Measurements from ENCODE around the gene PREX1. TPM values are rescaled to one million over a fixed set of nuclear protein-coding genes. Genes with fewer than 3 reads are reported as not detected.

Gene PREX1
- polyA plus RNA-seq, 1 of the 3 experiments (the other 2 are of a cell fraction): 5.3 TPM

DNA sequence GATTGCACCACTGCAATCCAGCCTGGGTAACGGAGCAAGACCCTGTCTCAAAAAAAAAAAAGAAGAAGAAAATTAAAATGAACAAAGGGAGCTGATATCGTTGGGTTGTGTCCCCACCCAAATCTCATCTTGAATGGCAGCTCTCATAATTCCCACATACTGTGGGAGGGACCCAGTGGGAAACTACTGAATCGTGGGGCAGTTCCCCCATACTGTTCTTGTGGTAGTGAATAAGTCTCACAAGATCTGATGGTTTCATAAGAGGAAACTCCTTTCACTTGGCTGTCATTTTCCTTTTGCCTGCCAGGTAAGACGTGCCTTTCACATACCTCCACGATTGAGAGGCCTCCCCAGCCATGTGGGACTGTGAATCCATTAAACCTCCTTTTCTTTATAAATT, 149.4 kb downstream of the PREX1 start:
- no peaks in the 10 kb centered on the region for H3K9me3 ChIP-seq
- no peak overlapping the region for H2AFZ ChIP-seq (ENCODE audit: low read depth)
- H3K4me1 ChIP-seq (ENCODE audit: control insufficient read depth in 1 of 2, insufficient read depth in 2 of 2, low read depth in 1 of 2, low read length in 1 of 2): peaks cover 15 to 23% of the 10 kb centered on the region in 2 experiments
- H3K27me3 ChIP-seq (ENCODE audit: insufficient read depth): no peaks in the 10 kb centered on the region
- H3K9ac ChIP-seq: no peak overlapping the region
- H3K4me3 ChIP-seq (ENCODE audit: low read depth in 2 of 2, low read length in 1 of 2): no peak overlapping the region
- H3K4me2 ChIP-seq: no peak overlapping the region
- CTCF ChIA-PET: interaction anchor here (0.6 to 1.5 kb wide), 2 partner anchors 21 to 194 kb away, joined by 5 to 6 read pairs; no protein-coding TSS in a partner anchor
- 96% methylated on average over 5 of the region's 5 CpGs for WGBS (ENCODE audit: low lambda C conversion rate)
- POLR2A ChIA-PET: no interaction called here
- H3K9me2 ChIP-seq: no peaks in the 10 kb centered on the region
- TF ChIP-seq NRF1 (IDR thresholded peaks at IDR 0.05; ENCODE audit: low read depth, low read length): no peak
- no peak for TF ChIP-seq YY1 (IDR thresholded peaks at IDR 0.05; ENCODE audit: low read depth)
- no peak for TF ChIP-seq RXRA (IDR thresholded peaks at IDR 0.05; ENCODE audit: borderline replicate concordance, low read depth)
- TF ChIP-seq SIN3A (IDR thresholded peaks at IDR 0.05; ENCODE audit: borderline replicate concordance, low read depth, low read length): no peak
- no peak for TF ChIP-seq NFIC (IDR thresholded peaks at IDR 0.05; ENCODE audit: borderline replicate concordance)
- TF ChIP-seq SMC3 (IDR thresholded peaks at IDR 0.05; ENCODE audit: low read depth, low read length): no peak
- TF ChIP-seq, protein P1, sequence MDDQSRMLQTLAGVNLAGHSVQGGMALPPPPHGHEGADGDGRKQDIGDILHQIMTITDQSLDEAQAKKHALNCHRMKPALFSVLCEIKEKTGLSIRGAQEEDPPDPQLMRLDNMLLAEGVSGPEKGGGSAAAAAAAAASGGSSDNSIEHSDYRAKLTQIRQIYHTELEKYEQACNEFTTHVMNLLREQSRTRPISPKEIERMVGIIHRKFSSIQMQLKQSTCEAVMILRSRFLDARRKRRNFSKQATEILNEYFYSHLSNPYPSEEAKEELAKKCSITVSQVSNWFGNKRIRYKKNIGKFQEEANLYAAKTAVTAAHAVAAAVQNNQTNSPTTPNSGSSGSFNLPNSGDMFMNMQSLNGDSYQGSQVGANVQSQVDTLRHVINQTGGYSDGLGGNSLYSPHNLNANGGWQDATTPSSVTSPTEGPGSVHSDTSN (IDR thresholded peaks at IDR 0.05): no peak
- no peak for TF ChIP-seq TCF12 (IDR thresholded peaks at IDR 0.05)
- TF ChIP-seq REST (IDR thresholded peaks at IDR 0.05; ENCODE audit: low read depth, low read length): no peak
- no peaks in the 10 kb centered on the region for H4K20me1 ChIP-seq (ENCODE audit: insufficient read depth)
- no peaks in the 10 kb centered on the region for H3K79me2 ChIP-seq (ENCODE audit: insufficient read depth)
- peaks cover 5% of the 10 kb centered on the region for H3F3A ChIP-seq (replicated peaks; ENCODE audit: insufficient read depth)
- H3K27ac ChIP-seq (ENCODE audit: low read depth in 2 of 2, low read length in 1 of 2): no peak overlapping the region
- no peak for DNase-seq
- no peaks in the 10 kb centered on the region for H3K36me3 ChIP-seq (replicated peaks in 1 of 2; ENCODE audit: control insufficient read depth in 1 of 2, insufficient read depth in 2 of 2, low read length in 1 of 2)

GRCh38 chr20:48676795-48677460, 150.9 kb downstream of the PREX1 start:
- 90% methylated on average over 10 of the region's 12 CpGs for WGBS (ENCODE audit: low lambda C conversion rate)
- Histone ChIP-seq H3K4me3 (ENCODE audit: low read depth in 2 of 2, low read length in 1 of 2) (no peak overlapping the region), H3K4me1 (ENCODE audit: control insufficient read depth in 1 of 2, insufficient read depth in 2 of 2, low read depth in 1 of 2, low read length in 1 of 2) (peaks cover under 1 to 10% of the 10 kb centered on the region in 2 experiments), H3K9me3 (no peaks in the 10 kb centered on the region), H3K36me3 (replicated peaks in 1 of 2; ENCODE audit: control insufficient read depth in 1 of 2, insufficient read depth in 2 of 2, low read length in 1 of 2) (no peaks in the 10 kb centered on the region), H4K20me1 (ENCODE audit: insufficient read depth) (no peaks in the 10 kb centered on the region), H3K79me2 (ENCODE audit: insufficient read depth) (no peaks in the 10 kb centered on the region), H2AFZ (ENCODE audit: low read depth) (no peak overlapping the region), H3K9me2 (no peaks in the 10 kb centered on the region), H3K4me2 (no peak overlapping the region), H3K9ac (no peak overlapping the region), H3F3A (replicated peaks; ENCODE audit: insufficient read depth) (no peaks in the 10 kb centered on the region), H3K27me3 (ENCODE audit: insufficient read depth) (no peaks in the 10 kb centered on the region), H3K27ac (ENCODE audit: low read depth in 2 of 2, low read length in 1 of 2) (no peak overlapping the region)
- CTCF ChIA-PET: interaction anchor here (1.2 kb wide), 1 partner anchor 20 kb away, joined by 7 read pairs; no protein-coding TSS in a partner anchor
- DNase-seq: no peak
- POLR2A ChIA-PET: no interaction called here
- TF ChIP-seq RAD21 (IDR thresholded peaks at IDR 0.05; ENCODE audit: low read length) (no peak), USF2 (IDR thresholded peaks at IDR 0.05; ENCODE audit: borderline replicate concordance, low read depth, low read length) (no peak), FOXJ3 (CRISPR knock-in tag; IDR thresholded peaks at IDR 0.05) (no peak), POLR2AphosphoS5 (IDR thresholded peaks at IDR 0.05; ENCODE audit: low read depth, low read length) (no peak), MAX (IDR thresholded peaks at IDR 0.05; ENCODE audit: low read depth) (no peak), EP300 (IDR thresholded peaks at IDR 0.05; ENCODE audit: borderline replicate concordance in 1 of 2, low read depth in 1 of 2, low read length in 1 of 2) (no peak), MXI1 (IDR thresholded peaks at IDR 0.05; ENCODE audit: low read depth, low read length) (no peak)
- TF ChIP-seq, protein P2, sequence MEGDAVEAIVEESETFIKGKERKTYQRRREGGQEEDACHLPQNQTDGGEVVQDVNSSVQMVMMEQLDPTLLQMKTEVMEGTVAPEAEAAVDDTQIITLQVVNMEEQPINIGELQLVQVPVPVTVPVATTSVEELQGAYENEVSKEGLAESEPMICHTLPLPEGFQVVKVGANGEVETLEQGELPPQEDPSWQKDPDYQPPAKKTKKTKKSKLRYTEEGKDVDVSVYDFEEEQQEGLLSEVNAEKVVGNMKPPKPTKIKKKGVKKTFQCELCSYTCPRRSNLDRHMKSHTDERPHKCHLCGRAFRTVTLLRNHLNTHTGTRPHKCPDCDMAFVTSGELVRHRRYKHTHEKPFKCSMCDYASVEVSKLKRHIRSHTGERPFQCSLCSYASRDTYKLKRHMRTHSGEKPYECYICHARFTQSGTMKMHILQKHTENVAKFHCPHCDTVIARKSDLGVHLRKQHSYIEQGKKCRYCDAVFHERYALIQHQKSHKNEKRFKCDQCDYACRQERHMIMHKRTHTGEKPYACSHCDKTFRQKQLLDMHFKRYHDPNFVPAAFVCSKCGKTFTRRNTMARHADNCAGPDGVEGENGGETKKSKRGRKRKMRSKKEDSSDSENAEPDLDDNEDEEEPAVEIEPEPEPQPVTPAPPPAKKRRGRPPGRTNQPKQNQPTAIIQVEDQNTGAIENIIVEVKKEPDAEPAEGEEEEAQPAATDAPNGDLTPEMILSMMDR (IDR thresholded peaks at IDR 0.05): no peak
